ENCODE data around the gene ZNF302. TPM values are rescaled to one million over a fixed set of nuclear protein-coding genes. Genes with fewer than 3 reads are reported as not detected.

ZNF302 gene
- total RNA-seq, 1 experiment from 2014 or later = 23.3 TPM

GRCh38 chr19:34666200-34666957 lies 11.1 kb upstream of the ZNF302 start:
- no peak overlapping the region for H3K14ac ChIP-seq (ENCODE audit: insufficient read depth, low read length)
- no peak overlapping the region for H3K4ac ChIP-seq (ENCODE audit: low read depth, low read length)
- H3T11ph ChIP-seq (ENCODE audit: low read length) = no peak overlapping the region
- no peaks in the 10 kb centered on the region for H3K79me1 ChIP-seq (ENCODE audit: insufficient read depth, low read depth, low read length, poor library complexity, severe bottlenecking)
- no peak overlapping the region for H3K18ac ChIP-seq (ENCODE audit: insufficient read length, low read depth, low read length)
- H2BK15ac ChIP-seq (ENCODE audit: low read depth, low read length) = no peak overlapping the region
- H4K8ac ChIP-seq (replicated peaks; ENCODE audit: insufficient read length, low read depth, low read length) = no peak overlapping the region
- H3K27ac Mint-ChIP-seq = no peak overlapping the region; a peak in 1 of 7 replicates
- no peak for DNase-seq
- peaks cover 0 to 12% of the 10 kb centered on the region in 2 experiments; a peak in 2 of 4 replicates for H3K4me1 Mint-ChIP-seq
- H3K27me3 ChIP-seq (ENCODE audit: insufficient read depth, low read length) = no peaks in the 10 kb centered on the region
- peaks cover 7 to 69% of the 10 kb centered on the region in 2 experiments for H3K9me3 Mint-ChIP-seq
- H2AK5ac ChIP-seq (ENCODE audit: insufficient read length, low read length) = no peak overlapping the region
- H3K4me2 ChIP-seq (ENCODE audit: insufficient read depth, insufficient read length, low read length) = no peak overlapping the region
- H3K9ac ChIP-seq (ENCODE audit: extremely low read depth, insufficient read length, low read length) = no peak overlapping the region
- no peaks in the 10 kb centered on the region for H3K9me3 ChIP-seq (ENCODE audit: control insufficient read depth, low read depth, low read length)
- TF ChIP-seq CTCF (conservative IDR thresholded peaks at IDR 0.05) = no peak
- H2AFZ ChIP-seq (ENCODE audit: low read length) = no peak overlapping the region
- H4K5ac ChIP-seq (ENCODE audit: insufficient read length, low read depth, low read length) = no peak overlapping the region
- H3K56ac ChIP-seq (ENCODE audit: insufficient read length, low read depth, low read length) = no peak overlapping the region
- no peak overlapping the region for H3K27ac ChIP-seq (ENCODE audit: insufficient read length, low read depth, low read length)
- no peak overlapping the region for H3K23ac ChIP-seq (ENCODE audit: insufficient read length, low read depth, low read length)
- H3K36me3 Mint-ChIP-seq (ENCODE audit: insufficient read depth in 1 of 3, low read depth in 3 of 3) = peaks cover 0 to 4% (median 0%) of the 10 kb centered on the region in 3 experiments; a peak in 2 of 7 replicates
- H4K91ac ChIP-seq (ENCODE audit: insufficient read length, low read depth, low read length) = no peak overlapping the region
- no peaks in the 10 kb centered on the region; the same call in 1 of the 2 replicates for H3K4me1 ChIP-seq (ENCODE audit: insufficient read depth, low read length)
- WGBS (ENCODE audit: extremely low coverage, insufficient read length, low lambda C conversion rate) = no CpG with 5 or more reads among the region's 25 CpGs
- no peaks in the 10 kb centered on the region for H3K79me2 ChIP-seq (ENCODE audit: insufficient read depth, low read length)
- H4K20me1 ChIP-seq (ENCODE audit: control insufficient read depth, insufficient read depth, insufficient read length) = no peaks in the 10 kb centered on the region
- H2BK5ac ChIP-seq (ENCODE audit: insufficient read length, low read length) = no peak overlapping the region
- H2BK20ac ChIP-seq (ENCODE audit: low read depth, low read length, poor library complexity, severe bottlenecking) = no peak overlapping the region
- H3K27me3 Mint-ChIP-seq (ENCODE audit: low read depth) = peaks cover 2% of the 10 kb centered on the region
- no peak overlapping the region for H2BK12ac ChIP-seq (ENCODE audit: insufficient read length, low read depth, low read length)
- no peak overlapping the region for H2BK120ac ChIP-seq (ENCODE audit: low read depth, low read length, poor library complexity, severe bottlenecking)
- H3K23me2 ChIP-seq (ENCODE audit: insufficient read length, low read depth, low read length, poor library complexity, severe bottlenecking) = no peaks in the 10 kb centered on the region
- no peak overlapping the region; a peak in 1 of 5 replicates for H3K4me3 Mint-ChIP-seq

Measured in H9 (cell line).